LNCAP (cell line): ENCODE measurements around the gene SLC1A5.

Experiments
- CTCF ChIP-seq: fragments of 450-650 bp; IDR thresholded peaks from 2 replicates; pipeline ENCODE4 v1.5.1; 2017; ENCODE audit warnings: mild to moderate bottlenecking

SLC1A5 gene

GRCh38 chr19:46791944-46792343 is 3.5 kb upstream of the SLC1A5 start:
- no peak for TF ChIP-seq CTCF

- no peak for TF ChIP-seq CTCF
Measured at GRCh38 chr19:46789371-46789770, 977 bp upstream of the SLC1A5 start.

- no peak for TF ChIP-seq CTCF
Measured at GRCh38 chr19:46788968-46789338, 559 bp upstream of the SLC1A5 start.

- TF ChIP-seq CTCF = no peak
Measured at GRCh38 chr19:46787331-46788261, 798 bp downstream of the SLC1A5 start.

- TF ChIP-seq CTCF = no peak
Measured at GRCh38 chr19:46787040-46787330, 1.4 kb downstream of the SLC1A5 start.

- no peak for TF ChIP-seq CTCF
Measured at GRCh38 chr19:46786236-46787039, 2.0 kb downstream of the SLC1A5 start.

GRCh38 chr19:46785980-46786235 is 2.5 kb downstream of the SLC1A5 start:
- TF ChIP-seq CTCF = no peak
